ENCODE data around the gene PLK3.

DNA sequence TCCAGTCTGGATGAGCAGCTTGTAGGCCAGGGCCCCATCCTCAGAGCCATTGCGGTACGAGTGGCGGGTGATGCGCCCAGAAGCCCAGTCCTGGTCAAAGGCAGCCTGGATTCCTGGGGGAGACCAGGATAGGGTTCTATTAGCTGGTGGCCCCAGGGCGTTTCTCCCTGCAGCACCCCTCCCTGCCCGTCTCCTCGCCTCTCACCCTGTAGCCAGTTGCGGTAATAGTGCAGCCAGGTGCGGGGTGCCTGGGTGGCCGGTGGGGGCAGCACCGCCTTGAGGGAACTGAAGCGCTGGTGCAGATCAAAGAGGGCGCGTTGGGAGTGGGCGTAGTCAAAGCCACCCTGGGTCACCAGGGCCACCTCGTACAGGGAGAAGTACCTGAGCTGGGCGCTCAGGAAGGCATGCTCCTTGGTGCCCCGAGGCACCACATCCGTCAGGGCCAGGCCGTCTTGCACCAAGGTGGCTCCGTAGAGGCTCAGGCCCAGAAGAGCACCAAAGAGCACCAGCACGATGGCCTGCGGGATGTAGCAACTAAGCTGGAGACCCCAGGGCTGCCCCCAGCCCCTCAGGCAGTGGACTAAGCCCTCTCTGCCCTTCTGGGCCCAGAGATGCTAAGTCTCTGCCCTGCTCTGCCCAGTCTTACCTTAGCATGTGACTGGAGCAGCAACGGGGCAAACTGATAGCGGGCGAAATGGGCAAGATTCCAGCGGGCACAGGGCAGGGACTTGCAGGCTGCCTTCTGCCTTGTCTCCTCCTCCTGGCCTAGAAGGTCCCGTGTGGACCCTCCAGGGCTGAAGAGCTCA is 27.2 kb downstream of the PLK3 start:
- TF ChIP-seq, protein P1, sequence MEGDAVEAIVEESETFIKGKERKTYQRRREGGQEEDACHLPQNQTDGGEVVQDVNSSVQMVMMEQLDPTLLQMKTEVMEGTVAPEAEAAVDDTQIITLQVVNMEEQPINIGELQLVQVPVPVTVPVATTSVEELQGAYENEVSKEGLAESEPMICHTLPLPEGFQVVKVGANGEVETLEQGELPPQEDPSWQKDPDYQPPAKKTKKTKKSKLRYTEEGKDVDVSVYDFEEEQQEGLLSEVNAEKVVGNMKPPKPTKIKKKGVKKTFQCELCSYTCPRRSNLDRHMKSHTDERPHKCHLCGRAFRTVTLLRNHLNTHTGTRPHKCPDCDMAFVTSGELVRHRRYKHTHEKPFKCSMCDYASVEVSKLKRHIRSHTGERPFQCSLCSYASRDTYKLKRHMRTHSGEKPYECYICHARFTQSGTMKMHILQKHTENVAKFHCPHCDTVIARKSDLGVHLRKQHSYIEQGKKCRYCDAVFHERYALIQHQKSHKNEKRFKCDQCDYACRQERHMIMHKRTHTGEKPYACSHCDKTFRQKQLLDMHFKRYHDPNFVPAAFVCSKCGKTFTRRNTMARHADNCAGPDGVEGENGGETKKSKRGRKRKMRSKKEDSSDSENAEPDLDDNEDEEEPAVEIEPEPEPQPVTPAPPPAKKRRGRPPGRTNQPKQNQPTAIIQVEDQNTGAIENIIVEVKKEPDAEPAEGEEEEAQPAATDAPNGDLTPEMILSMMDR (IDR thresholded peaks at IDR 0.05) = 0 out of 2 replicates have a peak, but pooled peaks have one; percentile 10
- TF ChIP-seq ZFX (IDR thresholded peaks at IDR 0.05; ENCODE audit: borderline replicate concordance) = no peak
